OCI-LY1 (cell line): ENCODE data around the gene MARK4.

Source experiments
- H2AFZ ChIP-seq: fragments of 200-600 bp; sonication (generic), shearing (Covaris generic); 2 replicates; pipeline ENCODE4 v1.6.0; 2014; ENCODE audit warnings: antibody characterized with exemption, mild to moderate bottlenecking, low read length
- H3F3A ChIP-seq: fragments of 200-600 bp; sonication (generic), shearing (Covaris generic); 2 replicates; pipeline ENCODE4 v1.6.0; 2014; ENCODE audit warnings: mild to moderate bottlenecking, antibody characterized with exemption, low read length, moderate library complexity; ENCODE audit not compliant: insufficient read depth
- H3K27ac ChIP-seq: fragments of 200-600 bp; sonication (generic); 2 replicates; pipeline ENCODE4 v1.5.1; 2014; ENCODE audit warnings: low read length, mixed run types, mild to moderate bottlenecking, low read depth; ENCODE audit not compliant: poor library complexity, severe bottlenecking
- H3K27me3 ChIP-seq: fragments of 200-600 bp; sonication (generic); 2 replicates; pipeline ENCODE4 v1.6.0; 2014; ENCODE audit warnings: antibody characterized with exemption, mild to moderate bottlenecking, low read length, moderate library complexity; ENCODE audit not compliant: insufficient read depth
- H3K36me3 ChIP-seq: fragments of 200-600 bp; sonication (generic); 2 replicates; pipeline ENCODE4 v1.6.1; 2014; ENCODE audit warnings: mild to moderate bottlenecking, antibody characterized with exemption, low read length, moderate library complexity, mixed read lengths; ENCODE audit not compliant: insufficient read depth
- H3K4me1 ChIP-seq: fragments of 200-600 bp; sonication (generic); 2 replicates; pipeline ENCODE4 v1.5.1; 2014; ENCODE audit warnings: mild to moderate bottlenecking, low read length, moderate library complexity; ENCODE audit not compliant: insufficient read depth, severe bottlenecking
- H3K4me2 ChIP-seq: fragments of 200-600 bp; sonication (generic), shearing (Covaris generic); 2 replicates; pipeline ENCODE4 v1.6.1; 2014; ENCODE audit warnings: low read length
- H3K4me3 ChIP-seq: fragments of 200-600 bp; sonication (generic); 2 replicates; pipeline ENCODE4 v1.5.1; 2014; ENCODE audit warnings: low read length, low read depth, mild to moderate bottlenecking, mixed read lengths; ENCODE audit not compliant: poor library complexity, severe bottlenecking
- H3K79me2 ChIP-seq: fragments of 200-600 bp; shearing (Covaris generic); 2 replicates; pipeline ENCODE4 v1.6.1; 2016; ENCODE audit warnings: mixed run types, low read length, mixed read lengths; ENCODE audit not compliant: insufficient read depth
- H3K9ac ChIP-seq: fragments of 200-600 bp; sonication (generic), shearing (Covaris generic); 2 replicates; pipeline ENCODE4 v1.6.1; 2014; ENCODE audit warnings: mild to moderate bottlenecking, low read length, mixed read lengths
- H3K9me2 ChIP-seq: fragments of 200-600 bp; sonication (generic), shearing (Covaris generic); 2 replicates; pipeline ENCODE4 v1.6.1; 2014; ENCODE audit warnings: low read depth, mild to moderate bottlenecking, low read length, mixed read lengths
- H3K9me3 ChIP-seq: fragments of 200-600 bp; shearing (Covaris generic); 2 replicates; pipeline ENCODE4 v1.6.1; 2014; ENCODE audit warnings: low read length, mixed read lengths
- H4K20me1 ChIP-seq: fragments of 200-600 bp; sonication (generic), shearing (Covaris generic); 2 replicates; pipeline ENCODE4 v1.6.0; 2016; ENCODE audit warnings: mild to moderate bottlenecking, low read length; ENCODE audit not compliant: insufficient read depth
- EZH2 ChIP-seq: fragments of 200-600 bp; sonication (generic), shearing (Covaris generic); IDR thresholded peaks from 2 replicates; pipeline ENCODE4 v1.8.0; 2017; ENCODE audit warnings: borderline replicate concordance, mixed run types, mild to moderate bottlenecking, antibody characterized with exemption, low read length, moderate library complexity, mixed read lengths
- TF ChIP-seq, protein P1 (sequence below): fragments of 200-600 bp; sonication (generic), shearing (Covaris generic); IDR thresholded peaks from 2 replicates; pipeline ENCODE4 v1.5.1; 2017; ENCODE audit warnings: mild to moderate bottlenecking, antibody characterized with exemption, low read length, moderate library complexity, mixed read lengths

MARK4 gene

DNA sequence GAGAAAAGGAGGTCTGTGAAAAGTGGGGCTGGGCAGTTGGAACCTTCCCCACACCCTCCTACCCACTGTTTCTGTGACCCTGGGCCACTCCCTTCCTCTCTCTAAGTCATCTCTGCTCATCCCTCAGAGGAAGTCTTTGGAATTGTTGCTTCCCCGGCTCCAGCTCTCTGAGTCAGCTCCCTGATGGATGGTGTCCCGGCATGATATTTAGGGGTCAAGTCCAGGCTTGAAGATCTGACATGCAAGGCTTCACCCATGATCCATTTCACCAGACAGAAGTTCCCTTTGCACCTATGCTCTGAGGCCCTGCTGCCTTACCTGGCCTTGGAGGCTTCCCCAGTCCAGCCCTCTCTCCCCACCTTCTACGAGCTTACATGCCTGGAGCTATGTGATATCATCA lies 19.2 kb upstream of the MARK4 start:
- TF ChIP-seq, protein P1, sequence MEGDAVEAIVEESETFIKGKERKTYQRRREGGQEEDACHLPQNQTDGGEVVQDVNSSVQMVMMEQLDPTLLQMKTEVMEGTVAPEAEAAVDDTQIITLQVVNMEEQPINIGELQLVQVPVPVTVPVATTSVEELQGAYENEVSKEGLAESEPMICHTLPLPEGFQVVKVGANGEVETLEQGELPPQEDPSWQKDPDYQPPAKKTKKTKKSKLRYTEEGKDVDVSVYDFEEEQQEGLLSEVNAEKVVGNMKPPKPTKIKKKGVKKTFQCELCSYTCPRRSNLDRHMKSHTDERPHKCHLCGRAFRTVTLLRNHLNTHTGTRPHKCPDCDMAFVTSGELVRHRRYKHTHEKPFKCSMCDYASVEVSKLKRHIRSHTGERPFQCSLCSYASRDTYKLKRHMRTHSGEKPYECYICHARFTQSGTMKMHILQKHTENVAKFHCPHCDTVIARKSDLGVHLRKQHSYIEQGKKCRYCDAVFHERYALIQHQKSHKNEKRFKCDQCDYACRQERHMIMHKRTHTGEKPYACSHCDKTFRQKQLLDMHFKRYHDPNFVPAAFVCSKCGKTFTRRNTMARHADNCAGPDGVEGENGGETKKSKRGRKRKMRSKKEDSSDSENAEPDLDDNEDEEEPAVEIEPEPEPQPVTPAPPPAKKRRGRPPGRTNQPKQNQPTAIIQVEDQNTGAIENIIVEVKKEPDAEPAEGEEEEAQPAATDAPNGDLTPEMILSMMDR = no peak
- TF ChIP-seq EZH2 = no peak
- no peak overlapping the region for H3K4me3 ChIP-seq
- no peak overlapping the region for H3K27ac ChIP-seq
- H3K9ac ChIP-seq = no peak overlapping the region
- H3F3A ChIP-seq = no peaks in the 10 kb centered on the region
- H3K27me3 ChIP-seq = no peaks in the 10 kb centered on the region
- H2AFZ ChIP-seq = no peak overlapping the region
- H3K4me2 ChIP-seq = no peak overlapping the region
- no peaks in the 10 kb centered on the region for H4K20me1 ChIP-seq
- H3K79me2 ChIP-seq = no peaks in the 10 kb centered on the region
- no peaks in the 10 kb centered on the region for H3K9me3 ChIP-seq
- no peaks in the 10 kb centered on the region for H3K4me1 ChIP-seq
- H3K36me3 ChIP-seq = no peaks in the 10 kb centered on the region
- no peaks in the 10 kb centered on the region for H3K9me2 ChIP-seq

DNA sequence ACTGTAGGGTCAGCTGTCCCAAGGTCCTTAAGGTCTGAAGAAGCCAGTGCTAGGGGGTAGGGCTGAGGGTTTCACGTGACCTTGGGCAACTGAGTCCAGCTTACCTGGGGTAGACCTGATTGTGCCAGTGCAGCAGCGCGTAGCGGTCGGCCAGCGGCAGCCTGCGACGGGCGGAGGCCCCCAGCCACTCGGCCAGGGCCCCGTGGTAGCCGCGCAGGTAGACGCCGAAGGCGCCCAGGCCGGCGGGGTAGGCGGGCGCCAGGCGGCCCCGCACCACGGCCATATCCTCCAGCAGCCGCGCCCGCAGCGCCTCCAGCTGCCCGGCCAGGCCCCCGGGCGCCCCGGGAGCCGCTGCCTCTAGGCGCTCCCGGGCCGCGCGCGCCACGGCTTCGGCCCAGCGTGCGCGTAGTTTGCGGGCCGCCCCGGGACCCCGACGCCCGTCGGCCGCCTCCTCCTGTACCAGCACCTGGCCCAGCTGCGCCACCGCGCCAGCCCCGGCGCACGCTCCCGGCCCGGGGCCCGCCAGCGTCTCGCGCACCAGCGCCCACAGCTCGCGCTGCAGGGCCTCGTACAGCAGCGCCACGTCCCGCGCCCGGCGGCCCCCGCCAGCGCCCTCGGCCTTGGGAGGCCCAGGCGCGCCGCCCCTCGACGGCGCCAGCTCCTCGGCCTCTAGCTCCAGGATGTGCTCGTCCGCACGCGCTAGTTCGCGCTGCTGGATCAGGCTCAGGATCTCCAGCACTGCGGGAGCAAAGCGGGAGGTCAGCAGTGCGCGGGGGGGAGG lies 16.8 kb upstream of the MARK4 start:
- Histone ChIP-seq H3K27ac (no peak overlapping the region), H3K27me3 (no peaks in the 10 kb centered on the region), H3K4me2 (no peak overlapping the region), H3K4me3 (no peak overlapping the region), H3K9ac (no peak overlapping the region), H4K20me1 (no peaks in the 10 kb centered on the region), H3K36me3 (no peaks in the 10 kb centered on the region), H3K79me2 (no peaks in the 10 kb centered on the region), H3K9me2 (no peaks in the 10 kb centered on the region), H2AFZ (no peak overlapping the region), H3K9me3 (no peaks in the 10 kb centered on the region), H3F3A (no peaks in the 10 kb centered on the region), H3K4me1 (no peaks in the 10 kb centered on the region)
- TF ChIP-seq, protein P1 = no peak
- TF ChIP-seq EZH2 = no peak

DNA sequence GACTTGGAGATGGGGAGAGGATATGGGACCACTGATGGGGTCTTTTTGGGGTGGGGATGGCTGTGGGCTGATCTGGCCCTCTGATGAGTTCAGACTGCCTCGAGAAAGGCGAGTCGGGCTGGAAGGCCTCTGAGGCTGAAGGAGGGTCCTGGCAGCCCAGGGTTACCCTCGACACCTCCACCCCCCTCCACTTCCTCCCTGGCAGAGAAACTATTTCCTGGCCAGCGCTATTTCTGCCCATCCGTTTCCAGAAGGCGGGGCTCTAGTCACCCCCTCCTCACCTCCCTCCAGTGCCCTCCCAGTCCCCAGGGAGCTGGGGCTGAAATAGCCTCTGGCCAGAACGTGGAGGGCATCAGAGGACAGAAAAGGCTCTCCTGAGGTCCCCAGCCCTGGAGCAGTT lies 15.6 kb upstream of the MARK4 start:
- Histone ChIP-seq H3K79me2 (no peaks in the 10 kb centered on the region), H3K27ac (no peak overlapping the region), H3F3A (no peaks in the 10 kb centered on the region), H3K9me2 (no peaks in the 10 kb centered on the region), H3K4me3 (no peak overlapping the region), H3K27me3 (no peaks in the 10 kb centered on the region), H3K9me3 (no peaks in the 10 kb centered on the region), H3K4me2 (no peak overlapping the region), H3K4me1 (no peaks in the 10 kb centered on the region), H4K20me1 (no peaks in the 10 kb centered on the region), H3K9ac (no peak overlapping the region), H3K36me3 (no peaks in the 10 kb centered on the region), H2AFZ (no peak overlapping the region)
- TF ChIP-seq, protein P1 = no peak
- no peak for TF ChIP-seq EZH2
